Vagina (tissue), 2 donors: ENCODE results near the gene NRXN2.

Experiments
- CTCF ChIP-seq, 3 experiments: fragments of 450-650 bp in 2 of 3; fragments of 200-600 bp in 1 of 3; sonication (generic) in 1 of 3; IDR thresholded peaks; one replicate each; pipeline ENCODE4 v1.5.1; 2017 to 2019; ENCODE audit warnings: antibody characterized with exemption in 3 of 3, mild to moderate bottlenecking in 2 of 3, moderate library complexity in 2 of 3
- POLR2A ChIP-seq, 2 donors: fragments of 450-650 bp; IDR thresholded peaks; one replicate each; pipeline ENCODE4 v1.6.1; 2017; ENCODE audit warnings: antibody characterized with exemption in 2 of 2, mild to moderate bottlenecking in 2 of 2, moderate library complexity in 2 of 2
- POLR2AphosphoS5 ChIP-seq, 2 donors: sonication (generic); formaldehyde crosslinking; IDR thresholded peaks; one replicate each; pipeline ENCODE4 v1.9.0; 2017; ENCODE audit warnings: antibody characterized with exemption in 2 of 2, mild to moderate bottlenecking in 2 of 2, low read depth in 1 of 2; ENCODE audit not compliant: insufficient read depth in 1 of 2

- no peak for TF ChIP-seq POLR2A (IDR thresholded peaks at IDR 0.05)
- no peak for TF ChIP-seq POLR2AphosphoS5 (IDR thresholded peaks at IDR 0.05; ENCODE audit: insufficient read depth in 1 of 2, low read depth in 1 of 2)
- TF ChIP-seq CTCF (IDR thresholded peaks at IDR 0.05), result no peak
These were observed 12.8 kb upstream of the NRXN2 start for GRCh38 chr11:64735725-64736259.
